Colonic mucosa (tissue), 4 donors: ENCODE results near the gene FNIP1. TPM values are rescaled to one million over a fixed set of nuclear protein-coding genes. Genes with fewer than 3 reads are reported as not detected.

Experiments used
- DNase-seq: peaks from one replicate; pipeline ENCODE4 v3.0.0-alpha.2; 2020
- H3K27ac ChIP-seq: fragments of 200-600 bp; one replicate; pipeline ENCODE4 v1.8.0; 2021
- H3K27me3 ChIP-seq: fragments of 200-600 bp; one replicate; pipeline ENCODE4 v1.8.0; 2021
- H3K36me3 ChIP-seq: fragments of 200-600 bp; one replicate; pipeline ENCODE4 v1.8.0; 2021
- H3K4me1 ChIP-seq: fragments of 200-600 bp; one replicate; pipeline ENCODE4 v1.8.0; 2021; ENCODE audit warnings: mild to moderate bottlenecking
- H3K4me3 ChIP-seq: fragments of 200-600 bp; one replicate; pipeline ENCODE4 v1.8.0; 2021
- H3K9ac ChIP-seq, 2 donors: one replicate each; pipeline ENCODE4 v1.7.0; 2013; ENCODE audit warnings: control low read depth in 2 of 2, low read depth in 2 of 2, low read length in 2 of 2
- H3K9me3 ChIP-seq: fragments of 200-600 bp; one replicate; pipeline ENCODE4 v1.8.0; 2021
- CTCF ChIP-seq: fragments of 200-600 bp; IDR thresholded peaks from one replicate; pipeline ENCODE4 v1.8.0; 2022; ENCODE audit warnings: antibody characterized with exemption, mild to moderate bottlenecking
- intact Hi-C: fragments of 100-400 bp; cut with DNase I; formaldehyde crosslinking; loops from one replicate; pipeline ENCODE4 v1.14.1; 2022
- total RNA-seq, 2 donors: library from RNA; stranded (reverse); fragmentation: NEBNext Ultra II Directional in 1 of 2; extraction: Animal tissue kit (Norgen Biotek cat#: 25700) in 1 of 2; gene quantifications; one replicate each; pipeline ENCODE4 v1.2.1, GENCODE V29; 2021
- donor health status: healthy.
- donor health status: DM: no; HTN: no; CAD: no.
- donor health status: DM: no; HTN: no; CAD: no.

Gene FNIP1
- total RNA-seq, 2 donors from 2014 or later, result 18.1 to 41.2 TPM

GRCh38 chr5:131758520-131758900, 38.3 kb downstream of the FNIP1 start:
- intact Hi-C loops, result no loop called here
- no peak for TF ChIP-seq CTCF
- Histone ChIP-seq H3K36me3 (no peaks in the 10 kb centered on the region), H3K4me3 (no peak overlapping the region), H3K4me1 (no peaks in the 10 kb centered on the region), H3K27me3 (no peaks in the 10 kb centered on the region), H3K9me3 (no peaks in the 10 kb centered on the region), H3K9ac (no peak overlapping the region), H3K27ac (no peak overlapping the region)
- no peak for DNase-seq

GRCh38 chr5:131757830-131758519, 38.8 kb downstream of the FNIP1 start:
- Histone ChIP-seq H3K9me3 (no peaks in the 10 kb centered on the region), H3K36me3 (no peaks in the 10 kb centered on the region), H3K9ac (no peak overlapping the region), H3K4me1 (no peaks in the 10 kb centered on the region), H3K27me3 (no peaks in the 10 kb centered on the region), H3K27ac (no peak overlapping the region), H3K4me3 (no peak overlapping the region)
- DNase-seq, result no peak
- intact Hi-C loops, result no loop called here
- no peak for TF ChIP-seq CTCF

GRCh38 chr5:131756942-131757341, 39.9 kb downstream of the FNIP1 start:
- no peaks in the 10 kb centered on the region for H3K36me3 ChIP-seq
- no peak overlapping the region for H3K27ac ChIP-seq
- no peaks in the 10 kb centered on the region for H3K27me3 ChIP-seq
- intact Hi-C loops, result no loop called here
- no peaks in the 10 kb centered on the region for H3K4me1 ChIP-seq
- H3K9ac ChIP-seq, result no peak overlapping the region
- no peak for TF ChIP-seq CTCF
- H3K4me3 ChIP-seq, result no peak overlapping the region
- H3K9me3 ChIP-seq, result no peaks in the 10 kb centered on the region
- DNase-seq, result no peak

- intact Hi-C loops, result no loop called here
- DNase-seq, result no peak
- Histone ChIP-seq H3K4me1 (no peaks in the 10 kb centered on the region), H3K4me3 (no peak overlapping the region), H3K9ac (no peak overlapping the region), H3K9me3 (no peaks in the 10 kb centered on the region), H3K27ac (no peak overlapping the region), H3K27me3 (no peaks in the 10 kb centered on the region), H3K36me3 (no peaks in the 10 kb centered on the region)
- TF ChIP-seq CTCF, result no peak
Observed at GRCh38 chr5:131754363-131754762, 42.5 kb downstream of the FNIP1 start.

GRCh38 chr5:131751506-131751905, 45.3 kb downstream of the FNIP1 start:
- no peak for DNase-seq
- no peak for TF ChIP-seq CTCF

More at GRCh38 chr5:131751506-131751905, 45.3 kb downstream of the FNIP1 start:
- no peaks in the 10 kb centered on the region for H3K9me3 ChIP-seq
- H3K9ac ChIP-seq, result no peak overlapping the region
- intact Hi-C loops, result no loop called here
- no peaks in the 10 kb centered on the region for H3K4me1 ChIP-seq
- no peaks in the 10 kb centered on the region for H3K27me3 ChIP-seq
- no peak overlapping the region for H3K27ac ChIP-seq
- no peak overlapping the region for H3K4me3 ChIP-seq
- H3K36me3 ChIP-seq, result no peaks in the 10 kb centered on the region
